Brain microvascular endothelial cell (primary cell): Measurements from ENCODE around the gene LRRC2.

Experiments used
- DNase-seq: peaks from one replicate; pipeline ENCODE4 v3.0.0-alpha.2; 2020
- H3K27ac ChIP-seq: fragments of 250-450 bp; sonication (Bioruptor Pico); 2 replicates; pipeline ENCODE4 v1.5.1; 2020; ENCODE audit warnings: mild to moderate bottlenecking, moderate library complexity
- H3K27me3 ChIP-seq: fragments of 250-450 bp; sonication (Bioruptor Pico); replicated peaks from 2 replicates; pipeline ENCODE4 v1.5.1; 2020; ENCODE audit warnings: mild to moderate bottlenecking
- H3K36me3 ChIP-seq: fragments of 250-450 bp; sonication (Bioruptor Pico); replicated peaks from 2 replicates; pipeline ENCODE4 v1.5.1; 2020; ENCODE audit warnings: mild to moderate bottlenecking
- H3K4me3 ChIP-seq: 2 replicates; pipeline ENCODE4 v1.5.1; 2011; ENCODE audit warnings: low read depth, mild to moderate bottlenecking, control low read depth, low read length, moderate library complexity
- in situ Hi-C: cut with HindIII; loops from 2 replicates; pipeline ENCODE4 v1.10.0; 2017; ENCODE audit warnings: low sequenced_read_pairs, low pct_ligation_motif_present
- TF ChIP-seq, protein P1 (sequence below): IDR thresholded peaks from 2 replicates; pipeline ENCODE4 v1.5.1; 2011; ENCODE audit warnings: low read depth, mild to moderate bottlenecking, moderate library complexity, low read length, control low read depth, inconsistent platforms; ENCODE audit errors: missing control alignments

Gene LRRC2

DNA sequence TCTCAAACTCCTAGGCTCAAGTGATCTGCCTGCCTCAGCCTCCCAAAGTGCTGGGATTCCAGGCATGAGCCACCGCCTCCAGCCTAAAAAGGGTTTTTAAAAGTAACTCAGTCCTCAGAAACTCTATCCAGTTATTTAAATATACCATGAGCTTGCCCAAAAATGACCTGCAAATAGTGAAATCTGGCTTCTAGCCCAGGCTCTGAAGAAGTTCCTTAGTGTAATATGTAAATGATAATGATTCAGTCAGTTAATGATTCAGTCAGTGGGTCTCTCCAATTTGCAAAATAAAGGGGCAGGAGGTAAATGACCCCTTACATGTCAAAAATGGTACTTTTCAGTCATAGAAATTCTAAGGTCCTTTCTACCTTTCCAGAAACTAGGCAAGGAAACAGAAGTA, 28.8 kb downstream of the LRRC2 start:
- TF ChIP-seq, protein P1, sequence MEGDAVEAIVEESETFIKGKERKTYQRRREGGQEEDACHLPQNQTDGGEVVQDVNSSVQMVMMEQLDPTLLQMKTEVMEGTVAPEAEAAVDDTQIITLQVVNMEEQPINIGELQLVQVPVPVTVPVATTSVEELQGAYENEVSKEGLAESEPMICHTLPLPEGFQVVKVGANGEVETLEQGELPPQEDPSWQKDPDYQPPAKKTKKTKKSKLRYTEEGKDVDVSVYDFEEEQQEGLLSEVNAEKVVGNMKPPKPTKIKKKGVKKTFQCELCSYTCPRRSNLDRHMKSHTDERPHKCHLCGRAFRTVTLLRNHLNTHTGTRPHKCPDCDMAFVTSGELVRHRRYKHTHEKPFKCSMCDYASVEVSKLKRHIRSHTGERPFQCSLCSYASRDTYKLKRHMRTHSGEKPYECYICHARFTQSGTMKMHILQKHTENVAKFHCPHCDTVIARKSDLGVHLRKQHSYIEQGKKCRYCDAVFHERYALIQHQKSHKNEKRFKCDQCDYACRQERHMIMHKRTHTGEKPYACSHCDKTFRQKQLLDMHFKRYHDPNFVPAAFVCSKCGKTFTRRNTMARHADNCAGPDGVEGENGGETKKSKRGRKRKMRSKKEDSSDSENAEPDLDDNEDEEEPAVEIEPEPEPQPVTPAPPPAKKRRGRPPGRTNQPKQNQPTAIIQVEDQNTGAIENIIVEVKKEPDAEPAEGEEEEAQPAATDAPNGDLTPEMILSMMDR = no peak

GRCh38 chr3:46536758-46537157, 29.3 kb downstream of the LRRC2 start:
- DNase-seq = no peak
- no peaks in the 10 kb centered on the region for H3K36me3 ChIP-seq
- TF ChIP-seq, protein P1 = no peak
- no peak overlapping the region for H3K27ac ChIP-seq
- no peaks in the 10 kb centered on the region for H3K27me3 ChIP-seq
- in situ Hi-C loops = no loop called here
- H3K4me3 ChIP-seq = no peak overlapping the region

More for the DNA sequence above, 28.8 kb downstream of the LRRC2 start:
- Histone ChIP-seq H3K27me3 (no peaks in the 10 kb centered on the region), H3K36me3 (no peaks in the 10 kb centered on the region), H3K27ac (no peak overlapping the region), H3K4me3 (no peak overlapping the region)
- no peak for DNase-seq
- in situ Hi-C loops = no loop called here

- Histone ChIP-seq H3K36me3 (no peaks in the 10 kb centered on the region), H3K4me3 (no peak overlapping the region), H3K27ac (no peak overlapping the region), H3K27me3 (no peaks in the 10 kb centered on the region)
- in situ Hi-C loops = no loop called here
- DNase-seq = no peak
- TF ChIP-seq, protein P1 = no peak
Observed at GRCh38 chr3:46535746-46536145, 30.4 kb downstream of the LRRC2 start.

- Histone ChIP-seq H3K36me3 (no peaks in the 10 kb centered on the region), H3K4me3 (no peak overlapping the region), H3K27me3 (no peaks in the 10 kb centered on the region), H3K27ac (no peak overlapping the region)
- no peak for DNase-seq
- in situ Hi-C loops = no loop called here
- TF ChIP-seq, protein P1 = no peak
Observed at GRCh38 chr3:46533091-46533490, 33.0 kb downstream of the LRRC2 start.

- H3K36me3 ChIP-seq = no peaks in the 10 kb centered on the region
- no peak overlapping the region for H3K27ac ChIP-seq
- DNase-seq = no peak
- TF ChIP-seq, protein P1 = no peak
- H3K4me3 ChIP-seq = no peak overlapping the region
- H3K27me3 ChIP-seq = no peaks in the 10 kb centered on the region
- in situ Hi-C loops = no loop called here
Observed at GRCh38 chr3:46527239-46527638, 38.9 kb downstream of the LRRC2 start.

DNA sequence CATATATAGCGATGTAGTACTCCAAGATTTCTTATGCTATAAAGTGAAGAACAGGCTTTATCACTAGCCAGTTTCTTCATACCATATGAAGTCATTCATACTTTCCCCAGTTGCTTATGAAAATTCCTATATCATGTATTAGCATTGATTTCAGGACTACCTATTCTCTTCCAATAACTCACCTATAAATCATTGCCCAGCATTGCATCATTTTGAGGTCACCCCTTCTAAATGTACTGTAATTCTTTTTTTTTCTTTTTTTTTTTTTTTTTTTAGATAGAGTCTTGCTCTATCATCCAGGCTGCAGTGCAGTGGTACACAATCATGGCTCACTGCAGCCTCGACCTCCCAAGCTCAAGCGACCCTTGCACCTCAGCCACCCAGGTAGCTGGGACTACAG, 41.3 kb downstream of the LRRC2 start:
- DNase-seq = no peak
- in situ Hi-C loops = no loop called here
- H3K4me3 ChIP-seq = no peak overlapping the region
- no peaks in the 10 kb centered on the region for H3K27me3 ChIP-seq
- H3K36me3 ChIP-seq = no peaks in the 10 kb centered on the region
- TF ChIP-seq, protein P1 = no peak
- no peak overlapping the region for H3K27ac ChIP-seq
